HG03565 (cell line): ENCODE data around the gene EIF3C.
"Not testable (repeated sequence)": the region's sequence is repeated elsewhere in the genome, so short reads cannot be mapped to it uniquely, and the experiment has no call there.

Experiments
- ATAC-seq: cut with Tn5 transposase; IDR thresholded peaks from one replicate; pipeline ENCODE4 v1.9.1; 2021; ENCODE audit warnings: mild to moderate bottlenecking, moderate library complexity; ENCODE audit not compliant: unreplicated experiment

EIF3C gene

GRCh38 chr16:28749997-28750465, 38.8 kb downstream of the EIF3C start:
- peak; percentile 84 for ATAC-seq

- not testable (repeated sequence) for ATAC-seq
Observed at GRCh38 chr16:28750469-28751067, 39.3 kb downstream of the EIF3C start.

- ATAC-seq: not testable (repeated sequence)
Observed at GRCh38 chr16:28751487-28751886, 40.2 kb downstream of the EIF3C start, which contains the start of gene NPIPB9. NPIPB9 (plus strand) TSS chr16:28751787.

DNA sequence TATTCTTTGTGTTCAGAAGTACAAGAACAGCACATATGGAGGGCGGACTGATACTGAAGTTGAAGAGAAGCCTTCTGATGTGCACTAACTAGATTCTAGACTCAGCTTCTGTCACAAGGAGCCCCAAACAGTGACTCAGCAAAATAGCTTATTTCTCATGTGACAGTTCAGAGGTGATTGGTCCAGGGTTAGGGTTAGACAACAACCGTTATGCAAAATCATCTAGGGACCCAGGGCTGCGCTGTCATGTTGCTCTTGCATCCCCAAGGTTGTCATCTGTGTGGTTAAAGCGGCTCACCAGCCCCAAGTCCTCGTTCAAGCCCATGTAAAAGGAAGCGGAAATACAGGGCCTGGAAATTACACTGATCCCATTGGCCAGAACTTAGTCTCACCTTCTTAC, 70.4 kb downstream of the EIF3C start:
- ATAC-seq: not testable (repeated sequence)

DNA sequence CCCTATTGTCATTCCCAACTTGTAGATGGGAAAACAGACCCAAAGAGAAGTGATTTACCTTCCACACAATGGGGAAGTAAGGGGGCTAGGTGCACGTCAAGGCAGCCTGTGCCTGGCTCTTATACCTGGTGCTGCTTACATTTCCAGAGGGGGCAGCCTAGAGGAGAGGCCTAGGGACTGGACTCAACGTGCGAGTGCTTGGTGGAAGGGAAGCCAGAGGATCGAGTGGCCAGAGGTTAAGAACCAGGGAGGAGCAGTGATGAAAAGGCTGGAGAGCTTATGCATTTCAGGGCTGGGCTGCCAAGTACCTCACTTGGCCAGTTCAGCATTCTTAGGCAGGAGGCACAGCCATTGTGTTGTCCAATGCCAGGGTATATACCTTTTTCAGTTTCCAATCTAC, 71.1 kb downstream of the EIF3C start:
- not testable (repeated sequence) for ATAC-seq
